Esophagus muscularis mucosa (tissue), 4 donors: ENCODE results near the gene NTM. TPM values are rescaled to one million over a fixed set of nuclear protein-coding genes. Genes with fewer than 3 reads are reported as not detected.
A peak's percentile ranks its signal among the peaks of the same experiment; 100 is the strongest.

Experiments
- DNase-seq: peaks from one replicate; pipeline ENCODE4 v3.0.0-alpha.2; 2017; ENCODE audit errors: extremely low spot score
- H3K27ac ChIP-seq, 4 donors: fragments of 200-600 bp; sonication (generic); replicated peaks in 1 of 4; 1 replicate in 3 of 4; 2 replicates in 1 of 4; pipeline ENCODE4 v1.5.1; 2016 to 2019; ENCODE audit warnings: mild to moderate bottlenecking in 1 of 4
- H3K27me3 ChIP-seq, 4 donors: fragments of 200-600 bp; sonication (generic); one replicate each; pipeline versions ENCODE4 v1.5.1 to v1.6.0; 2016 to 2019
- H3K36me3 ChIP-seq, 4 donors: fragments of 200-600 bp; sonication (generic); one replicate each; pipeline ENCODE4 v1.5.1; 2016 to 2019
- H3K4me1 ChIP-seq, 4 donors: fragments of 200-600 bp; sonication (generic); one replicate each; pipeline ENCODE4 v1.5.1; 2016 to 2019
- H3K4me3 ChIP-seq, 4 donors: fragments of 200-600 bp; sonication (generic); 1 replicate in 2 of 4; 2 replicates in 2 of 4; pipeline ENCODE4 v1.5.1; 2016 to 2019; ENCODE audit warnings: mild to moderate bottlenecking in 4 of 4, moderate library complexity in 1 of 4
- H3K9me3 ChIP-seq, 4 donors: fragments of 200-600 bp; sonication (generic); 1 replicate in 3 of 4; 2 replicates in 1 of 4; pipeline ENCODE4 v1.5.1; 2016 to 2019
- CTCF ChIP-seq, 3 experiments: fragments of 200-600 bp in 2 of 3; fragments of 450-650 bp in 1 of 3; sonication (generic) in 2 of 3; IDR thresholded peaks; one replicate each; pipeline ENCODE4 v1.5.1; 2017 to 2019; ENCODE audit warnings: antibody characterized with exemption in 3 of 3, mild to moderate bottlenecking in 2 of 3, moderate library complexity in 1 of 3
- EP300 ChIP-seq: sonication (generic); formaldehyde crosslinking; IDR thresholded peaks from one replicate; pipeline ENCODE4 v1.6.1; 2017; ENCODE audit warnings: antibody characterized with exemption
- POLR2A ChIP-seq: fragments of 450-650 bp; IDR thresholded peaks from one replicate; pipeline ENCODE4 v1.6.1; 2017; ENCODE audit warnings: antibody characterized with exemption, moderate library complexity, mild to moderate bottlenecking, low read depth
- POLR2AphosphoS5 ChIP-seq, 2 donors: sonication (generic); formaldehyde crosslinking; IDR thresholded peaks; one replicate each; pipeline ENCODE4 v1.6.1; 2017; ENCODE audit warnings: antibody characterized with exemption in 2 of 2
- WGBS: methylation state at CpG from one replicate; pipeline ENCODE4 v1.1.5; 2018; 5-methylcytosine and 5-hydroxymethylcytosine counted together
- intact Hi-C: fragments of 100-400 bp; cut with DNase I; formaldehyde crosslinking; loops from one replicate; pipeline ENCODE4 v1.15.1; 2023
- total RNA-seq, 4 donors: library from RNA; depleted of rRNA; stranded (reverse); fragments of >200 nt; gene quantifications; one replicate each; pipeline versions ENCODE4 v1.1.0 to v1.2.1, GENCODE V29; 2016

Gene NTM
- total RNA-seq, 4 donors from 2014 or later, result 5.6 to 25.3 (median 8.3) TPM

- no peak for DNase-seq
- Histone ChIP-seq H3K27me3 (peaks cover 0 to 9% (median 0%) of the 10 kb centered on the region in 4 donors), H3K9me3 (no peaks in the 10 kb centered on the region), H3K4me3 (no peak overlapping the region), H3K4me1 (no peaks in the 10 kb centered on the region), H3K36me3 (no peaks in the 10 kb centered on the region), H3K27ac (no peak overlapping the region)
- WGBS, result 87% methylated on average over 12 of the region's 12 CpGs
- TF ChIP-seq EP300 (no peak), POLR2AphosphoS5 (IDR thresholded peaks at IDR 0.05) (no peak), POLR2A (no peak), CTCF (IDR thresholded peaks at IDR 0.05) (no peak)
- intact Hi-C loops, result no loop called here
Measured at GRCh38 chr11:131746201-131746600, 375.8 kb downstream of the NTM start.

GRCh38 chr11:131748151-131749050 lies 378.0 kb downstream of the NTM start:
- Histone ChIP-seq H3K36me3 (no peaks in the 10 kb centered on the region), H3K4me3 (no peak overlapping the region), H3K9me3 (no peaks in the 10 kb centered on the region), H3K27ac (no peak overlapping the region), H3K27me3 (peaks cover 0 to 9% (median 0%) of the 10 kb centered on the region in 4 donors), H3K4me1 (no peaks in the 10 kb centered on the region)
- WGBS, result 23% methylated on average over 15 of the region's 15 CpGs
- intact Hi-C loops, result loop anchor here (2.0 kb wide), 1 partner anchor 278 kb away; no protein-coding TSS in a partner anchor
- TF ChIP-seq CTCF (IDR thresholded peaks at IDR 0.05) (peak; percentile 66 to 78 (median 78)), POLR2AphosphoS5 (IDR thresholded peaks at IDR 0.05) (no peak), POLR2A (no peak), EP300 (no peak)
- DNase-seq, result no peak

- no peak for DNase-seq
- Histone ChIP-seq H3K36me3 (no peaks in the 10 kb centered on the region), H3K4me3 (no peak overlapping the region), H3K9me3 (no peaks in the 10 kb centered on the region), H3K4me1 (no peaks in the 10 kb centered on the region), H3K27me3 (peaks cover 0 to 9% (median 0%) of the 10 kb centered on the region in 4 donors), H3K27ac (no peak overlapping the region)
- WGBS, result 43% methylated on average over 2 of the region's 2 CpGs
- TF ChIP-seq CTCF (IDR thresholded peaks at IDR 0.05), result no peak
- TF ChIP-seq EP300, result no peak
- TF ChIP-seq POLR2A, result no peak
- no peak for TF ChIP-seq POLR2AphosphoS5 (IDR thresholded peaks at IDR 0.05)
- intact Hi-C loops, result loop anchor here (2.0 kb wide), 1 partner anchor 278 kb away; no protein-coding TSS in a partner anchor
Measured at GRCh38 chr11:131749101-131749500, 378.7 kb downstream of the NTM start.

- no peak overlapping the region for H3K4me3 ChIP-seq
- H3K27ac ChIP-seq, result no peak overlapping the region
- H3K9me3 ChIP-seq, result no peaks in the 10 kb centered on the region
- intact Hi-C loops, result no loop called here
- no peaks in the 10 kb centered on the region for H3K36me3 ChIP-seq
- TF ChIP-seq POLR2AphosphoS5 (IDR thresholded peaks at IDR 0.05), result no peak
- no peak for TF ChIP-seq EP300
- no peak for TF ChIP-seq CTCF (IDR thresholded peaks at IDR 0.05)
- no peak for TF ChIP-seq POLR2A
- H3K4me1 ChIP-seq, result no peaks in the 10 kb centered on the region
- peaks cover 0 to 9% (median 0%) of the 10 kb centered on the region in 4 donors for H3K27me3 ChIP-seq
- no peak for DNase-seq
Measured at GRCh38 chr11:131750152-131750551, 379.7 kb downstream of the NTM start.
